Measurements from ENCODE around the gene IRF5. TPM values are rescaled to one million over a fixed set of nuclear protein-coding genes. Genes with fewer than 3 reads are reported as not detected.
"Not testable (repeated sequence)": the region's sequence is repeated elsewhere in the genome, so short reads cannot be mapped to it uniquely, and the experiment has no call there.

The IRF5 gene
- total RNA-seq, 4 donors from 2014 or later: 7.6 to 14.5 (median 8.6) TPM

DNA sequence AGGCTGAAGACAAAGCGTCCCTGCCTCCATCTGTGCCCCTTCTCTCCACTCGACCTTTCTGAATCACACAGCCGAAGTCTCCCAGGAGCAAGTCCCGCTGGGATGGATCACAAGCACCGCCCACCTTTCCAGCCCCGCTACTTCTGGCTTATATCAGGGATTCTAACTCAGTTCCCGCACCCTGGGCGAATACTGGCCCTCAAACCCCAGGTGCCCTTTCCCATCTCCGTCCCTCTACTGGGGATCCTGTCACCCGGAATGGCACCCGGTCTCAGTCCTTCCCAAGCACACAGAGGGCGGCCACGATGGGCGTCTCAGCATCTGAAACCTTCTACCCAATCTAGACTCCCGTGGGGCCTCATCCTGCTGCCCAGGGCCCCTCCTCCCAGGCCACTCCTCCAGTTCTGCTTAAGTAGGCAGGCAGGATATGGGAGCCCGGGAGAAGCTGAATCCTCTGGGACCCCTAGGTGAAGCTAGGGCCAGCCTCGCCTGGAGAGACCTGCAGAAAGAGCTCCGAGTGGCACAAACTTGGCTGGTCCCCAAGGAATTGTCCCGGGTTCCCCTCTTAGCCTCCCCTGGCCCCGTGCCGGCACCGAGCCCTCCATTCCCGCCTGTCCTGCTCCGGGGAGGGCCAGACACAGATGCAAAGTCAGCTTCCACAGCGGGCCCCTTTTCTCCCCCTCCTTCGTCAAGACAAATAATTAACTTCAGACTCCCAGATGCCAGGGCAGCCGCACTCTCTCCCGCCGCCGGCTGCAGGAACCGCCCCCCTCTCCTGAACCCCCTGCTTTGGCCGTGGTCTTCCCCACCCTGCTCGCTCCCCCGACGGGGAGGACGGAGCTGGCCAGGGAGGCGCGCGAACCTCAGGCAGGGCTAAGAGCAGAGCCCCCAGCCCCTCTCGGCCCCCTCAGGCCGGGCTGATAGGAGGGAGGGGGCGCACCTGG lies 27.8 kb upstream of the IRF5 start:
- intact Hi-C loops (cut with DNase I): loop anchor here (5.0 kb wide), 1 partner anchor 182 kb away; no protein-coding TSS in a partner anchor
- H3K36me3 ChIP-seq: no peaks in the 10 kb centered on the region
- no peak for TF ChIP-seq POLR2A (IDR thresholded peaks at IDR 0.05; ENCODE audit: low read depth)
- TF ChIP-seq, protein P1, sequence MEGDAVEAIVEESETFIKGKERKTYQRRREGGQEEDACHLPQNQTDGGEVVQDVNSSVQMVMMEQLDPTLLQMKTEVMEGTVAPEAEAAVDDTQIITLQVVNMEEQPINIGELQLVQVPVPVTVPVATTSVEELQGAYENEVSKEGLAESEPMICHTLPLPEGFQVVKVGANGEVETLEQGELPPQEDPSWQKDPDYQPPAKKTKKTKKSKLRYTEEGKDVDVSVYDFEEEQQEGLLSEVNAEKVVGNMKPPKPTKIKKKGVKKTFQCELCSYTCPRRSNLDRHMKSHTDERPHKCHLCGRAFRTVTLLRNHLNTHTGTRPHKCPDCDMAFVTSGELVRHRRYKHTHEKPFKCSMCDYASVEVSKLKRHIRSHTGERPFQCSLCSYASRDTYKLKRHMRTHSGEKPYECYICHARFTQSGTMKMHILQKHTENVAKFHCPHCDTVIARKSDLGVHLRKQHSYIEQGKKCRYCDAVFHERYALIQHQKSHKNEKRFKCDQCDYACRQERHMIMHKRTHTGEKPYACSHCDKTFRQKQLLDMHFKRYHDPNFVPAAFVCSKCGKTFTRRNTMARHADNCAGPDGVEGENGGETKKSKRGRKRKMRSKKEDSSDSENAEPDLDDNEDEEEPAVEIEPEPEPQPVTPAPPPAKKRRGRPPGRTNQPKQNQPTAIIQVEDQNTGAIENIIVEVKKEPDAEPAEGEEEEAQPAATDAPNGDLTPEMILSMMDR (IDR thresholded peaks at IDR 0.05): no peak
- no peak for TF ChIP-seq POLR2AphosphoS5 (IDR thresholded peaks at IDR 0.05)
- no peak for TF ChIP-seq EP300 (IDR thresholded peaks at IDR 0.05)
- WGBS: 26% methylated on average over 16 of the region's 42 CpGs
- peak overlapping the region; percentile 32 to 48 (median 34) for H3K4me3 ChIP-seq
- H3K27me3 ChIP-seq: peaks cover 0 to 79% (median 25%) of the 10 kb centered on the region in 4 donors
- DNase-seq (ENCODE audit: extremely low spot score): no peak
- H3K9me3 ChIP-seq: no peaks in the 10 kb centered on the region
- H3K4me1 ChIP-seq: peaks cover 12 to 24% (median 20%) of the 10 kb centered on the region in 4 donors
- no peak overlapping the region for H3K27ac ChIP-seq (replicated peaks in 1 of 4)

DNA sequence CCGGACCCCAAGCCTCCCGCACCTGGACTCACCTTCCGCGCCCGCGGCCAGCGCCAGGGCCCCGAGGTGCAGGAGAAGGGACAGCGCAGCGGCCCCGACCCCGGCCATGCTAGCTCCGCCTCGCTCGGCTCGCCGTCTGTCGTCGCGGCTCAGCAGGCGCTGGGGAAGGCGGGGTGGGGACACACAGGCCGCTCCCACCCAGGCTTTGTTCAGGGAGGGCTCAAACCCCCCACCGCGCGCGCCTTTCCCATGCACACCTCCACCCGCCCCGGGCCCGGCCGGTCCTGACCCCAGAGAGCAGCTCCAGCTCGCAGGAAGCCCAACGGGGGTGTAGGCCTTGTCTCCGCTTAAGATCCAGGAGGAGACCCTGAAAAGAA lies 27.2 kb upstream of the IRF5 start, which contains the start of gene KCP:
KCP (minus strand) TSS at position 141 of the 377 bp plus-strand sequence; CDS start at position 108, 33 bp downstream.
- intact Hi-C loops (cut with DNase I): no loop called here
- WGBS: 38% methylated on average over 26 of the region's 34 CpGs
- no peak within 1 kb of the TSS for H3K27ac ChIP-seq (replicated peaks in 1 of 4)
- no peak for DNase-seq (ENCODE audit: extremely low spot score)
- peaks cover 0 to 80% (median 32%) of the 10 kb centered on the region in 4 donors for H3K27me3 ChIP-seq
- peak within 1 kb of the TSS; percentile 32 to 48 (median 34) for H3K4me3 ChIP-seq
- TF ChIP-seq EP300 (IDR thresholded peaks at IDR 0.05) (no peak), POLR2A (IDR thresholded peaks at IDR 0.05; ENCODE audit: low read depth) (no peak), POLR2AphosphoS5 (IDR thresholded peaks at IDR 0.05) (no peak)
- TF ChIP-seq, protein P1 (IDR thresholded peaks at IDR 0.05): no peak
- H3K4me1 ChIP-seq: peaks cover 12 to 31% (median 27%) of the 10 kb centered on the region in 4 donors
- no peaks in the 10 kb centered on the region for H3K9me3 ChIP-seq
- no peaks in the 10 kb centered on the region for H3K36me3 ChIP-seq

DNA sequence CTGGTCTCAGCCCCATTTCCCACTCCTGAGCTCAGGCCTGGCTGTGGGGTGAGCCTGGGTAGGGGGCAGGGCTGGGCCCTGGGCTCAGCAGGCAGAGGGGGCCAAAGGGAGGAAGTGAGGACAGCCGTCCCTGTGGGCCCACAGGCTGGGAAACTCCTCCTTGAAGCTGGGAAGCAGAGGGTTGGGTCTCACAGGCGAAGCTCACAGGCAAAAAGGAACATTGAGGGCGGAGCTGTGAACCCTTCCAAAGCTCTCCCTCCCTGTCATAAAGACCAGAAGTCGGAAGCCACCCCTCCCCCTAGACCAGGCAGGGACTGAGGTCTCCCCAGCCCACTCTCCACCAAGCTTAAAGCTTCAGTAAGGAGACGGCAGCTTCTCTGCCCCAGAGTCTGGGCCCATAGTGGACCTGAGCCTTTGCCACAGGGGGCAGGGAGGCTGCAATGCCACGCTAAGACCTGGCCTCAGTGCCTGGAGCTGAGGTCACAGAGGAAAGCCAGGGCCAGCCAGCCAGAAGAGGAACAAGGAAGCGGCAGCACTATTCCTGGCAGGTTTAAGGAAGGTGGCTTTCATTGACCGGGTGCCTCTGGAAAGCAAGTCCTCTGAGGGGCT lies 26.2 kb upstream of the IRF5 start:
- no peaks in the 10 kb centered on the region for H3K9me3 ChIP-seq
- H3K27ac ChIP-seq (replicated peaks in 1 of 4): no peak overlapping the region
- intact Hi-C loops (cut with DNase I): no loop called here
- no peak overlapping the region for H3K4me3 ChIP-seq
- peaks cover 0 to 83% (median 38%) of the 10 kb centered on the region in 4 donors for H3K27me3 ChIP-seq
- peaks cover 12 to 39% (median 34%) of the 10 kb centered on the region in 4 donors for H3K4me1 ChIP-seq
- H3K36me3 ChIP-seq: no peaks in the 10 kb centered on the region
- WGBS: 83% methylated on average over 5 of the region's 8 CpGs
- DNase-seq (ENCODE audit: extremely low spot score): no peak
- no peak for TF ChIP-seq POLR2AphosphoS5 (IDR thresholded peaks at IDR 0.05)
- TF ChIP-seq, protein P1 (IDR thresholded peaks at IDR 0.05): no peak
- TF ChIP-seq POLR2A (IDR thresholded peaks at IDR 0.05; ENCODE audit: low read depth): no peak
- TF ChIP-seq EP300 (IDR thresholded peaks at IDR 0.05): no peak

DNA sequence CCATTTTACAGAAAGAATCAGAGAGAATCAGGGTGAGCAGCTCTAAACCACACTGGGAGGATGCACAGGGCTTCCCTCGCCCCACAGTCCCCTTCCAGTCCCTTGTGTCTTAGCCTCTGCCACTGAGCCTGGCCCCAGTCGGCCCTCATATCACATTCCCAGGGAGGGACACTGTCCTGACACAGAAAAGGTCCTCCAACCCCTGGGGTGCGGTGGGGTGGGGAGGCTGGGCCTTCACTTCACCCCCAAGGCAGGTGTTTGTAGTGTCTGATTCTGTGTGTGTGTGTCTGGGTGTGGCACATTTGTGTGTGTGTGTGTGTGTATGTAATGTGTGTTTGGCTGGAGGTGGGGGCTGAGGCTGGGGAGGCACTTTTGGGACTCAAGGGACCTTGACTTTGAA lies 25.4 kb upstream of the IRF5 start:
- peaks cover 12 to 39% (median 34%) of the 10 kb centered on the region in 4 donors for H3K4me1 ChIP-seq
- no peak for TF ChIP-seq EP300 (IDR thresholded peaks at IDR 0.05)
- TF ChIP-seq, protein P1 (IDR thresholded peaks at IDR 0.05): no peak
- no peak for TF ChIP-seq POLR2AphosphoS5 (IDR thresholded peaks at IDR 0.05)
- no peak for TF ChIP-seq POLR2A (IDR thresholded peaks at IDR 0.05; ENCODE audit: low read depth)
- 86% methylated on average over 3 of the region's 3 CpGs for WGBS
- no peak for DNase-seq (ENCODE audit: extremely low spot score)
- no peaks in the 10 kb centered on the region for H3K9me3 ChIP-seq
- no peaks in the 10 kb centered on the region for H3K36me3 ChIP-seq
- intact Hi-C loops (cut with DNase I): no loop called here
- H3K4me3 ChIP-seq: no peak overlapping the region
- H3K27me3 ChIP-seq: peaks cover 0 to 83% (median 35%) of the 10 kb centered on the region in 4 donors
- H3K27ac ChIP-seq (replicated peaks in 1 of 4): no peak overlapping the region

- Histone ChIP-seq H3K27me3 (peaks cover 0 to 78% (median 35%) of the 10 kb centered on the region in 4 donors), H3K4me1 (peaks cover 12 to 39% (median 34%) of the 10 kb centered on the region in 4 donors)
- 100% methylated on average over 1 of the region's 20 CpGs for WGBS
- H3K27ac ChIP-seq (replicated peaks in 1 of 4); H3K9me3 ChIP-seq; H3K36me3 ChIP-seq; intact Hi-C loops (cut with DNase I); DNase-seq (ENCODE audit: extremely low spot score); H3K4me3 ChIP-seq: not testable (repeated sequence)
Observed at GRCh38 chr7:128912709-128913495, 24.8 kb upstream of the IRF5 start.
